Renal cortex interstitium (tissue), 11 donors: ENCODE results near the gene KLHL35. TPM values are rescaled to one million over a fixed set of nuclear protein-coding genes. Genes with fewer than 3 reads are reported as not detected.
"Not testable (repeated sequence)": the region's sequence is repeated elsewhere in the genome, so short reads cannot be mapped to it uniquely, and the experiment has no call there.

Experiments used
- DNase-seq, 11 donors: peaks; one replicate each; pipeline ENCODE4 v3.0.0-alpha.2; 2013; ENCODE audit warnings: low read depth in 9 of 11, low spot score in 4 of 11; ENCODE audit errors: extremely low read depth in 1 of 11
- polyA plus RNA-seq, 3 donors: library from polyadenylated mRNA; unstranded; fragments of 120-200 nt; gene quantifications; one replicate each; pipeline ENCODE4 v1.2.1, GENCODE V29; 2013; ENCODE audit not compliant: insufficient read length in 3 of 3

KLHL35 gene
- polyA plus RNA-seq, 3 donors = 0.46 to 0.68 (median 0.47) TPM

DNA sequence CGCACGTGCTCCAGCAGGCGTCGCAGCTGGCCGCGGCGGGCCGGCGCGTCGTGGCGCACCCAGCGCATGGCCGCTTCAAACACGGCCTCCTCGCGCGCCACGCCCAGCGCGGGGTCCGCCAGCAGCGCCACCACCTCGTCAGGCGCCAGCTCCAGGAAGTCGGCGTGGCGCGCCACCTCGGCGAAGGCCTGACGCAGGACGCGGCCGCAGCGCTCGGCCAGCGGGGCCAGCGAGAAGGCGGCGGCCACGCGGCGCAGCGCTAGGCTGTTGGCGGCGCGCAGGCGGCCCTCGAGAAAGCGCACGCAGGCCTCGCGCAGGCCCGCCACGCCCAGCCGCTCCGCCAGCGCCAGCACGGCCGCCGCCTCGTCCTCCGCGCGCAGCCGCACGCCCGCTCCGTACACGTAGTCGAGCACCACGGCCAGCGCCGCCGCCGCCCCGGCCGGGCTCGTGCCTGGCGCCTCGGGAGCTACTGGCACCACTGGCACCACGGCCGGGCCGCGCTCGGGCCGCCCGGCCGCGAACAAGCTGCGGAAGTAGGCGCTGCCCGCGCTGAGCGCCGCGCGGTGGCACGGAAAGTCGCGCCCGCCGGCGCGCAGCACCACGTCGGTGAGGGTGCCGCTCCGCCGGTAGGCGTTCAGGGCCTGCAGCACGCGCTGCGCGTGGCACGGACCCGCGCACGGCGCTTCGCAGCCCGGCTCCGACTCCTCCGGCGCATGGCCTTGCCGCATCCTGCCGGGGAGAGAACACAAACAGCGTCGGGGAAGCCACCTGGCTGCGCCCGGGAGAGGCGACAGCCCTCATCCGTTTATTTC lies 2.9 kb downstream of the KLHL35 start:
- peak in 6 of 11 donors; percentile 33 to 51 (median 39) for DNase-seq

DNA sequence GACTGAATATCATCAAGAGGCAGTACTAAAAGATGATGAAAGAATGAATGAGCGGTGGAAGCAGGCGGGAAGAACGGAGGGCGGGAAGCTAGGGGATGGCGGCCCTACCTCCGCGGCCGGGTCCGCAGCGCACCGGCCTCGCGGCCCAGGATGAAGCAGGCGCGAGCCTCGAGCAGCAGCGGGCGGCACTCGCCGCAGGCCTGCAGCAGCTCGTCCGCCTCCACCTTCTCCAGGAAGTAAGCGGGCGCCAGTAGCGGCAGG lies 3.4 kb downstream of the KLHL35 start:
- no peak for DNase-seq

DNA sequence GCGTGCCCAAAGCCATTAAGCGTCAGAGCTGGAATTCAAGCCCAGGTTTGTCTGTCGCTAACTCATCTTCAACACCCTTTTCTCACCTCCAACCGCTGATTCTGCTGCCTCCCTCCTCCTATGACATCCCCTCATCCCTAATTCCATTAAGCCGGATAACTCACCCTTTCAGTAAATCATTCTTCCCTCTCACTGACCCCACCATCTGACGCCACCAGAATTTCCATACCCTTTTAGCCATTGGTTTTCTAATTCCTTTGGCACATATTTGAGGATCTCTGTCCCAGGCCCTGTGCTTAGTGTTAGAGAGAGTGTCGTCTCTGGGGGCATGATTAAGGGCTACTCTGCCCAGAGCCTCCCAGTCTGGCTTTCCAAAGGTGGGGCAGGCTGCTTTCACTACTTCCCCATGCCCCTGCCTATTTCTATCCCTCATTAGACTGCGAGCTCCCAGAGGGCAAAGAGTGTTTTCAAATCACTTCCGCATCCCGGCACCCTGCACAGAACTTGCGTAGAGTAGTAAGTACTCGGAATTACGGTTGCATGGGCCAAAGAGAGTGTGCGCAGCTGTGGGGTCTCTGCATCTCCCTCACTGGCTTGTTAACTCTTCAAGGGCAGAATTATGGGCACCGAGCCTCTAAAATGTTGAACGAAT lies 3.9 kb downstream of the KLHL35 start:
- DNase-seq = no peak

DNA sequence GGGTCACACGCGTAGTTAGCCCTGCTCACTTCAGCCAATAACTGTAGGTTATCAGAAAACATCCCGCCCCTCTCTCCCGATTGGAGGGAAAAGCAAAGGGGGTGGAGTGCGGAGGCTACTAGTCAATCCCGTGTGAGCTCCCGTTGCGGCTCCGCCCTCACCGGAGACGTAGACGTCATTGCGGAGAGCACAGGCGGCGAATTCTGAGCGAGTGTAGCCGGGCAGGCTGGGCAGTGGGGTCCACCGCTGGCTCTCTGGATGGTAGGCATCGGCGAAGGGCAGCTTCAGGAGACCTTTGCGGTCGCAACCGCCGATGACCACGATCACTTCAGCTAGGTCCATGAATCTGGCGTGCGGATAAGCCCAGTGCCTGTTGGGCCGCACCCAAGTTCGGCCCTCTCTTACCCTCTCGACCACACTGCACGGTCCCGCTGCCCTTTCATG lies 4.7 kb downstream of the KLHL35 start:
- peak; percentile 75 to 89 (median 83) for DNase-seq

DNA sequence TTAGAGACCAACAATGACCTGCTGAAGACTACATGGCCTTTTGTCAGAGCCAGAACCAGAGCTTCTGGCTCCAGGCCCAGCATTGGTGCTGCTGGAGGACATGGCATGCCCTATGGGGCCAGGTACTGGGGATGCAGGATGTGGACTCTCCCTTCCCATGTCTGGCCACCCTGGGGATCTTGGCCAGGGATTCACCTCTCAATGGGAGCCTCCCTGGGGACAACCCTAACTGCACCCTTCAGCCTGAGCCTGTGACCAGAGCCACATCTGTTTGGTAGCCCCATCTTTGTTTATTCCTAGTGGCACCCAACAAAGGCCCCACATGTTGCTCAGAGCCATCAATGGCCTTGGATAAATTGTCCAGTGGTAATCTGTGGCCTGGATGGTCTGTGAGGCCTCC lies 5.8 kb downstream of the KLHL35 start:
- DNase-seq = no peak

DNA sequence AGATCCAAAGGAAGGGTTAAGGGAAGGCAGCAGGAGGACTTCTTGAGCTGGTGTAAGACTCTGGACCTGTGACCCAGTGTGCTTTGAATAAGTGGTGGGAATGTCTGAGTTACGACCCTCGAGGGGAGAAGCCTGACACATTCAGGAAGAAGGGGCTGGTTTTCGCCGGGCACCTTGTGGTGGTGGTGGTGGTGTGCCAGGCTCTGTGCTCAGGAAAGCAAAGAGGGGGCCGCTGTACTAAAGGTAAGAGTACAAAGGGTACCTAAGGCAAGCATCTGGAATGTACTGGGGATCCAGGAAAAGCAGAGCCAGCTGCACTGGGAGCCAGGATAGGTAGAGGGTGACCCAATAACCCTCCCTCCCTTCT lies 6.3 kb downstream of the KLHL35 start:
- DNase-seq = no peak

DNA sequence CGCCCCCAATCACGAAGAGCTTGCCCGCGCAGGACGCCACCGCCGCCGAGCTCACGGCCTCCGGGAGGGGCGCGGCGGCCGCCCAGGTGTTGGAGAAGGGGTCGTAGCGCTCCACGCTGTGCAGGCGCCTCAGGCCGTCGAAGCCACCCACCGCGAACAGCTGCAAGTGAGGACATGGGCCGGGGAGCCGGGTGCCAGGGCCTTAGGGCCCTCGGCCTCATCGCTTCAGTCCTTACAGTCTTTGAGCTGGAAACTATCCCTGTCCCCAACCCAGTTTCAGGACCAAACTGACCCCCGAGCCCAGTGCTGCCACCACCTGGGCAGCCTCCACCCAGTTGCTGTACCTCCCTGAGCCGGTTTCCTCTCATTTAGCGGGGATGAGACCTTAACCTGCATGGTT lies 7.6 kb downstream of the KLHL35 start:
- no peak for DNase-seq

DNA sequence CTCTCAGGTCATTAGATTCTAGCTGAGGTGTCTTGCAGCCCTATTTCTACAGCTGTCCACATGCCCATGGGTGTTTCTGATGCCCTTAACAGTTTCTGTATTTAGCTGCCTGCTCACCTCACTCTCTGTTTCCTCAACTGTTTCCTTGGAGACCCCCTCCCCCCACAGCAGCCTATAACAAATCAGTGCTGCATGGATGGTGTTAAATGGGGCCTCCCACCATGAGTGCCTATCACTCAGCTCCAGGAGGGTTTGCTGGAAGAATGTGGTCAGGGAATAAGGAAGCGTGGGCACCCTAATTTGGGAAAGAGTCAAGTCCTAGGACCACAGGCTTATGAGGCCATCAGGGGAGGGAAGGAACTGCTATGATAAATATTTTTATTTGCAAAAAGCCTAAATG lies 8.6 kb downstream of the KLHL35 start:
- DNase-seq = no peak

DNA sequence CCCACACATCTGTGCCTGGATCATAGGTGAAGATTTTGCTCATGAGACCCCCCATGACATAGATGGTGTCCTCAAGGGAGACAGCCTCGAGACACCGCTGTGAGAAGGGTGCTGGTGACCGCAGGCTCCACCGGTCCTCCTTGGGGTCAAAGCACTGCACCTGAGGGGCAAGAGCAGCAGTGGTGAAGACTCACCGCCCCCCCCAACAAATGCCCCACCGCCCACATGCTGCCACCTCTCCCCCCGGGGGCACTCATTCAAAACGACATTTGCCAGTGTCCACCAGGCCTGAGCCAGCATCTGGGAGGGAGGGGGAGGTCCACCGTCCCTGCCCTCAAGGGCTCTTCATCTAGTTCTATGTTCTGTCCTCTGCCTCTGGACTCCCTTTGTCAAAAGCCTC lies 9.3 kb downstream of the KLHL35 start:
- DNase-seq = no peak

DNA sequence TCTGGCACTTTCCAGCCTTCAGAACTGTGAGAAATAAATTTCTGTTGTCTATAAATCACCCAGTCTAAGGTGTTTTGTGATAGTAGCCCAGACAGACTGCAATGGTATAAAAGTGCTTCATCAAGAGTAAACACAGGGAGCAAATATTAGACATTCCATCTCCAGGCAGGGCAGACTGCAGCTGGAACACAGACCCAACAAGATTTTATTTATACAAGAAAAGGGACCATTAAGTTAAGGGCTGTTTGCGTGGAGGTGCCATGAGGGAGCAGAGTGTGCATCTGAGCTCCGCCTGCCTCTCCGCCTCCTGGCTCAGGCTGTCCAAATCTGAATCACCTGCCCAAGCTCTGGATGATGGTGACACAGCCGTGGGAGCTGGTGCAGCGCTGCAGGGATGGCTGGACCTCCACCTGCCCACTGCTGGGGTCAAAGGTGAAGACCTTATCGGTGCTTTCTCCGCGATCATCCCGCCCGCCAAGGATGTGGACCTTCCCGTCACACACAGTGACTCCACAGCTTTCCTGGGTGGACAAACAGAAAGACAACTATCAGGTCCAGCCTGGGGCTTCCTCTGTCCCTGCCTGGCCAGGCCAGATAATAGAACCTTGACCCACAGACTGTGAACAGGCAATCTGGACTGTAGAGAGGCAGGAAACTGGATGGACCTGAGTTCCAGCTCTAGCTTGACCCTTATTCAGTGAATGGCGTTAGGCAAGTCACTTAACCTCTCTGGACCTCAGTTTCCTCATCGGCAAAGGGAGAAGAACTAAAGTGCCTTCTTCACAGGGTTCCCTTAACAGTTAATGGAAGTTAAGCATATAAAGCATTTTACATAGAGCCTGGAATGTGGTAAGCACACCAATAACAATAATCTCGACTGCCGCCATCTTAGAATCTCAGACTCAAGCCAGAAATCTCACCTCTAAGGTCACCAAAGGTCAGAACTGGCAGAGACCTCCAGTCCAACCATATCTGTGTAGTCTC lies 10.5 kb downstream of the KLHL35 start:
- no peak for DNase-seq

DNA sequence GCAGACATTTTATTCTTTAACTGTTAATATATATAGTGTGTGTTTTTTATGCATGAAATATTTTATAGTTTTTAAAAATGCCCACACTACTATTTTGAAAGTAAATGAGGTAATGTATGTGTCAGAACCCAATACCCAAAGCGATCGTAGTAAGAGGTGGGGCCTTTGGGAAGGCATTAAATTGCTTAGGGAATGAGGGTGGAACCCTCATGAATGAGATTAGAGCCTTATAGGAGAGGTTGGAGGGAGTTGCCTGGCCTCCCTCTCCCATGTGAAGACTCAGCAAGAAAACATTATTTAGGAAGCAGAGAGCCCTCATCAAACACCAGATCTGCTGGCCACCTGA lies 11.1 kb downstream of the KLHL35 start:
- no peak for DNase-seq

DNA sequence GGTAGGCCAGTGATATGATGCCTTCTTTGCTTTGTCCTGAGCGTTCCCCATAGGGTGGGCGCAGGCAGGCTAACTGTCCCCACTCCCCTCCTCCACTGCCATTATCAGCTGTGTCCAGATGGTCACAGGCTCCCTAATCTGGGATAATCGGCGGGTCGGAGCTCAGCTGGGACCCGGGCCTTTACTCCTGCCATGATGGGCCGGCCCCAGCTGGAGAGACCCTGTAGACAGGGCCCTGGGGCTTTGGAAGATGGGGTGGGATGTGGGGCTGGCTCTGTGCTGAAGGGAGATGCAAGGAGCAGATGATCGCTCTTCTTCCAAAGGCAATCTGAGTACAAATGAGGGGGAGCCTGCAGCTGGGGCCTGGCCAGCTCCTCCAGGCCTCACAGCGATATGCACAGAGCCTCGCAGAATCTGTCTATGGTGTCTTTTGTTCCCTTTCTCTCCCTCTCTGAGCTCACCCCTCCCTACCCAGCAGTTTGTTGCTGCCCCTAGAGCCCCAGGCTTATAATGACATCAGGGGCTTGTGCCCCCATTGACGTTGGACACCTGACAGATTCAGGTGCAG lies 11.9 kb downstream of the KLHL35 start:
- no peak for DNase-seq

DNA sequence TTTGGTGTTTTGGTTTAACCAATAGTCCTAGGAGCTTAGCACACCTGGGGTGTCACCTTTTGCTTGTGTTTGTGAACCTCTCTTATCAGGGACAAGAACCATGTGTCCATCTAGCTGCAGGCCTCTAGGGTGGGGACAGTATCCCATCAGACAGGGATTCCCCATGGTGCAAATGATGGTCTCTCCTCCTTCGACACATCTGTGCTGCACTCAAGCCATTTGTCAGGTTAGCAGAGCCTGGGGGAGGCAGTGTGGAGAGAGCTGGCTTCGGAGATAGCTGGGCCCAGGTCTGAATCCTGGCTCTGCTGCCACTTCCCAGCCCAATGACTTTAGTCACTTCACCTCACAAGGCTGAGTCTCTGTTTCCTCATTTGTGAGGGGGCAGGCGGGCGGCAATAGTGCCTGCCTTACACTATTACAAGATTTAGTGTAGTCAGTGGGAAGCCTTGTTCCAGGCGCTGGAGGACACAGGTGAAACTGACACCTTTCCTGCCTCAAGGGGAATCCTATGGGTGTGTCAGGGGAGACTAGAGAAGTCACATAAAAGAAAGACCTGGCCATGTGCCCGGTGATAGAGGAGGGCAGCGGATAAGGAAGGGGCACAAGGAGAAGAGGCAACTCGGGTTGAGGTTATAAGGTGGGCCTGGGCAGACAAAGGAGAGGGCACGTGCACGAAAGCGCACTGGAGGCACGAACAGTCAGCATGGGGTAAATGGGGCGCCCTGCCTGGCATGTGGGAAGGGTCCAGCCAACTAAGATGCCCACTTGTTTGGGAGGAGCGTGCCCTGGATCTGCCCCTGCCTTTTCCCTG lies 12.6 kb downstream of the KLHL35 start:
- no peak for DNase-seq

DNA sequence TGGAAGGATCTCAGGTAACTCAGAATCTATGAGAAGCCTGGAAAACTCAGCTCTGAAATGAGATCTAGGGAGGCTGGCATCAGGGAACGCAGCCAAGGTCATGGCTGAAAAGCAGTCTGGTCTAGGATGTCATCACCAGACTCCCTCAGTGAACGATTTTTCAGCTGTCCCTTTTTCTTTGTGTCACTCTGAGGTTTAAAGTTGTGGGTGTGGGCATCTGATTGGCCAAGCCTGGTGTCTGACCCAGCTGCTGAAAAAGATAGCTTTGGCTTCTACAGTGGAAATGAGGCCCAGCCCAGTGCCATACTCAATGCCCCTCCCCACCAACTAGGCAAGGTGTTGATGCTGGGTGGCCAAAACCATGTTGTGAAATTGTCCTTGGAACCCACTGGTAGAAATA lies 19.1 kb downstream of the KLHL35 start:
- DNase-seq = no peak

DNA sequence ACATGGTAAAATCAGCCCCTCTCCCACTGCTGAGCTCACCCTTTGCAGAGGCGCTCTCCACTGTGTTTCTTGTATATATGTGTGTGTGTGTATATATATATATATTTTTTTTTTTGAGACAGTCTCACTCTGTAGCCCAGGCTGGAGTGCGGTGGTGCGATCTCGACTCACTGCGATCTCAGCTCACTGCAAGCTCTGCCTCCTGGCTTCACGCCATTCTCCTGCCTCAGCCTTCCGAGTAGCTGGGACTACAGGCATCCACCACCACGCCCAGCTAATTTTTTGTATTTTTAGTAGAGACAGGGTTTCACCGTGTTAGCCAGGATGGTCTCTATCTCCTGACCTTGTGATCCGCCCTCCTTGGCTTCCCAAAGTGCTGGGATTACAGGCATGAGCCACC lies 19.9 kb downstream of the KLHL35 start:
- DNase-seq = not testable (repeated sequence)

DNA sequence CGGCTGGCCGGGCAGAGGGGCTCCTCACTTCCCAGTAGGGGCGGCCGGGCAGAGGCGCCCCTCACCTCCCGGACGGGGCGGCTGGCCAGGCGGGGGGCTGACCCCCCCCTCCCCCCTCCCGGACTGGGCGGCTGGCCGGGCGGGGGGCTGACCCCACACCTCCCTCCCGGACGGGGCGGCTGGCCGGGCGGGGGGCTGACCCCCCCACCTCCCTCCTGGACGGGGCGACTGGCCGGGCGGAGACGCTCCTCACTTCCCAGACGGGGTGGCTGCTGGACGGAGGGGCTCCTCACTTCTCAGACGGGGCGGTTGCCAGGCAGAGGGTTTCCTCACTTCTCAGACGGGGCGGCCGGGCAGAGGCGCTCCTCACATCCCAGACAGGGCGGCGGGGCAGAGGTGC lies 23.0 kb downstream of the KLHL35 start:
- not testable (repeated sequence) for DNase-seq

DNA sequence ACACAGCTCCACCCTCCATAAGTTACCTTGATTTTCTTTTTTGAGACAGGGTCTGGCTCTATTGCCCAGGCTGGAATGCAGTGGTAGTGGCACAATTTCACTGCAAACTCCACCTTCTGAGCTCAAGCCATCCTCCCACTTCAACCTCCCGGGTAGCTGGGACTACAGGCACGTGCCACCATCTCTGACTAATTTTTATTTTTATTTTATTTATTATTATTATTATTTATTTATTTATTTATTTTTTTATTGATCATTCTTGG lies 24.1 kb downstream of the KLHL35 start:
- no peak for DNase-seq

DNA sequence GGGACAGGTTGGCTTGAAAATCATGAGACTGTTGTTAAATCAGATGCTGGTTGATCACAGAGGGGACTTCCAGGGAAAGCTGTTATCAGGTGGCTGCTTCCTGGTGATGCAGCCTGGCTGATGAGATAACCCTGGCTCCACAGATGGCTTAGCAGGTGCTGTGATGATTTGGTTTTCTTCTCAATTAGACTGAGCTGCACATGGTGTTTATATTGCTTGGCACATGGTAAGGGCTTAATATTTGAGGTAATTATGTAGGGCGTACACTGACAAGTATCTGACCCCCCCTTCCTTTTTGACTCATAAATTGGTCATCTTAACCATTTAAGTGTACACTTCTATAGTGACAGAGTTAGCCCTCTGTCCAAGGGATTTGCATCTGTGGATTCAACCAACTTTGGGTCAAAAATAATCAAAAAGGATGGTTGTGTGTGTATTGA lies 26.6 kb downstream of the KLHL35 start:
- DNase-seq = no peak

DNA sequence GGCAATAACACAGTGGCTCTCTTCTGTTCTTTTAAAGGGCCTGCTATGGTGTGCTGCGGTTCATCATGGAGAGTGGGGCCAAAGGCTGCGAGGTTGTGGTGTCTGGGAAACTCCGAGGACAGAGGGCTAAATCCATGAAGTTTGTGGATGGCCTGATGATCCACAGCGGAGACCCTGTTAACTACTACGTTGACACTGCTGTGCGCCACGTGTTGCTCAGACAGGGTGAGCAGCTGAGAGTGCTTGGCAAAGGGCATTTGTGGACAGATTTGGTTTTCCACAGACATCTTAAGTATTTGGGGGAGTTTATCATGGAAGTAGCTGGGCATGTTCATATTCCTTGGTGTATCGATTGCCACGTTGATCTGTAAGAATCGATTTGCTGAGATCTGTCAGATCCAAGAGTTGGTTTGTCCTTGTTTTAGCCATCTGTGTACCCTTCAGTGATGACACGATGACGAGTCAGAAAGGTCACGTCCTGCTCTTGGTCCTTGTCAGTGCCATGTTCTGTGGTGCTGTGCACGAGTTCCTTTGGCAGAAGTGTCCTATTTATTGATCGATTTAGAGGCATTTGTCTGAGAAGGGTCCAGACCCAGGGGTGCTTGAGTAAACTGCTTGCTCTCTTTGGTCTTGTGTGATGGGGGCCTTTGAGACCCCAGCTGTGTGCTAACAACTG lies 28.9 kb downstream of the KLHL35 start:
- no peak for DNase-seq
